ENCODE results near the gene SH3PXD2B.
"Not testable (repeated sequence)": the region's sequence is repeated elsewhere in the genome, so short reads cannot be mapped to it uniquely, and the experiment has no call there.

Gene SH3PXD2B

DNA sequence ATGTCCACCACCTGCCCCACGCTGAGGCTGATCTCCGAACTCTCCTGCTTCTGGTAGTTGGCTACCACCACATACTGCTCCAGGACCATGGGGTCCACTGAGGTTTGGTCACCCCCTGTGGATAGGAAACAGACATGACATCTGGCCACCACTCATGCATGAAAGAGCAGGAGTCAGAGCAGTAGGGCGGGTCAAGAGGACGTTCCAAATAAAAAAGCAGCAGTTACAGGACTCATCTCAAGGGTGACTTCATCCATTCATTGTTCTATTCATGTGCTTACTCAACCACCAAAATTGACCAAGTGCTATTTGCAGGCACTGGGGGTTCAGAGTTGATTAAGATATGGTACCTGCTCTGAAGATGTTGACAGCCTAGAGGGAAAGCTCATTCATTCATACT is 91.6 kb downstream of the SH3PXD2B start:
- no peak for DNase-seq

DNA sequence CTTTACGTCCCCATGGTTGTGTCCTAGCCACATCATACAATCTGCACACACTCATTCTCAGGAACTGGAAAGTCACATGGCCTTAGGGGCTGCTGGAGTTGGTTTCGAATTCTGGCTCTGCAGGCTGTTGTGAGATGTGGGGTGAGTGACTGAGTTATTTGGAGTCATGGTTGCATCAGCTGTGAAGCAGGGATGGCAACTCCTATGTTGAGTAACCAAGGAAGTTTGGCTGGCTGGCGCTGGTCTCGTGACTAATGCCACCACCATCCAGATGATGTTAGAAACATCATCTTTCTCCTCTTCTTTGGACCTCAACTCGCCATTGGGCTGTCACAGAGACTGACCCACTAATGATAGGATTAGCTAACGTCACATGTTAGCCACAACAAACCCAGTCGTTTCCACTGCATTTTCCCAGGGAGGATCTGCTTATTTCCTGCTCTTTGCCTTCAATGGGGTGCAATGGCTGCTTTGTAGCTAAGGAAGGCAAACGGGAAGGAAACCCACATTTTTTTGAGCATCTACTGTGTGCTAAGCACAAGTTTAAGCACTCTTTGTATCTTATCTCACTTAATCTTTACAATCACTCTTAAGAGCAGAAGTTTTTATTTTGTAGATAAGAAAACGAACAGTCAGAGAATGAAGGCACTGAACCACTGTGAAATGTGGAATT is 92.6 kb downstream of the SH3PXD2B start:
- DNase-seq, result no peak

DNA sequence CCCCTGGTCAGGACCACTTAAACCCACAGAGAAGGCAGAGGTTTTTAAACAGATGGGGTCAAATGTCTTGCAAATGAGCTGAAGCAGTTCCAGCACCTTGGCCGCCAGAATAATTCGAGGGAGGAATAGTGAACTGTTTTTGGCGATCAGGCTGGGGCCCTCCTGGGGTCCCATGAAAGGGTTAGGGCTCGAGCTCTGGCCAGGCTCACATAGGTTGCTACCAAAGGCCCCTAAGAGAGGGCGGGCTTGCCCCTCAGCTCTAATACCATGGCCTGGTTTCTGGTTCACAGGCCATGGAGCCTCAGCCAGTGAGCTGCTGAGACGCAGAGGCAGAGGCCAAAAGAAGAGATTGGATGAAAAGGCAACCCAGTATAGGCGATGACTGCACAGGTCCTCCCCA is 96.0 kb downstream of the SH3PXD2B start:
- no peak for DNase-seq

DNA sequence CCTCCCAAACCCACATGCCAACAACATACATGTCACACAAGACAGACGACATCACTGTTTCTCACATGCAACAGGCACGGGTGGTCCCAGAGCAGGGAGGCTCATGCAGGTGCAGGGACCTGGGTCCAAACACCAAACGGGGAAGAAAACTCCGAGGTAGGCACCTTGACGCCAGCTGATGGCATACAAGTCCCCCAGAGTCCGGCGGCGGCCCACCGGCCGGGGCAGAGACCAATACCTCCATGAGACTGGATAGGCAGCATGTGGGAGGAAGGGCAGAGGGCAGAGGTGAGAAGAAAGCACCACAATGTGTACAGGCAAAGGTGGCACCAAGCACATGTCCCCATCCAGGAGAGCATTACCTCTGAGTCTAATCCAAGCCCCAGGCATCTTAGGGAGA is 97.8 kb downstream of the SH3PXD2B start:
- DNase-seq, result no peak

DNA sequence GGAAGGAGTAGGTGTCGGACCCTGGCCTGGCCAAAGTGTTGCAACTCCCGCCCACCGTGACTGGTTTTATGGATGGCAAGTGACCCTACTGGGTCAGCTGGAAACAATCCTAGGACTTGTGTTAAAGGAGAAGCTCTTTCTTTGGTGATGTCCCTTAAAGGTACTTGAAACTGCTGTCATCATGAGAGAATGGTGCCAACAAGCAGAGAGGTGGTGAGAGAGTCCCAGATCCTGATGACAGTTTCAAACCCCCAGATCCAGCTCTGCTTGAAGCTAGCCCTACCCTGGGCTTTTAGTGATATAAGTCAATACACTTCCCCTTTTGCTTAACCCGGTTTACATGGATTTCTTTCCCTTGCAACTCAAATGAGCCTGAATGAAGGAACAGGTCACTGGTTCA is 98.3 kb downstream of the SH3PXD2B start:
- no peak for DNase-seq

DNA sequence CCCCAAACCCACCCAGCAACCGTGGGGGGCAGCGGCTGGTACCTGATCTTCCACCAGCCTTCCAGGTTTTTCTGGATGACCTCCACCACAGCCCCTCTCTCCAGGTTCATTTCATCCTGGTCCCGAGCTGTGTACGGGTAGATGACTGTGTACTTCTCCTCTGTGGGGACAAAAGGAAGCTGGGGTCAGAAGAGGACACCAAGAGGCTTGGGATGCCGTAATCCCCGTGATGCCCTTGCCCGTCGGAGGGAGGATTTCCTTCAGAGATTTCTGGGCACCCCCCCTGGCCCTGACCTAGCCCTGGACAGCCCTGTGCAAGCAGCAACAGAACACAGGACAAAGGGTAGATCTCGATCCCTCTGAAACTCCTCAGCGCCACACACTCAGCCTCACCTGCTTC is 100.5 kb downstream of the SH3PXD2B start:
- no peak for DNase-seq

DNA sequence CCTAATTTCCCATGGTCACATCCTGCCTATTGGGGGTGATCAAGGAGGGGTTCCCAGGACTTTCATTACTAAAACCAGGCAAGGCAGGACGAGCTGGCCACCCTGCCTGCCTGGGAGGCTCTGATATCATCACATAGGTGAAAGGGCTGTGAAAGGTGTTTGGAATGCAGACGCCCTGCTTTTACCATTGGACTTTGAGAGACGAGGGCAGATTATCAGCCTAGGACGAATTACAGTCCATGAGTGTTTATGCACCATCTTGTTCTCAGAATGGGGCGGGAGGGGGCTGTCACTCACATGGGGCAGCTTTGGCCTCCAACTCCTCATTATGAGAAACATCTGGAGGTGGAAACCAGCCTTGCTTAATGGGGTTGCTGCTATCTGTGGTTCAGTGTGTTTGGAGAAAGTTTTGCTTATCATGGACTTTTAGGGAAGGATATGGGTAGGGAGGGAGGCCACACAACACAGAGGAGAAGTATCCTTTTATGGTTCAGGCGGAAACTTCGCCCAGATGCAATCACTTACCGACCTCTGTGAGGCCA is 101.0 kb downstream of the SH3PXD2B start:
- no peak for DNase-seq

DNA sequence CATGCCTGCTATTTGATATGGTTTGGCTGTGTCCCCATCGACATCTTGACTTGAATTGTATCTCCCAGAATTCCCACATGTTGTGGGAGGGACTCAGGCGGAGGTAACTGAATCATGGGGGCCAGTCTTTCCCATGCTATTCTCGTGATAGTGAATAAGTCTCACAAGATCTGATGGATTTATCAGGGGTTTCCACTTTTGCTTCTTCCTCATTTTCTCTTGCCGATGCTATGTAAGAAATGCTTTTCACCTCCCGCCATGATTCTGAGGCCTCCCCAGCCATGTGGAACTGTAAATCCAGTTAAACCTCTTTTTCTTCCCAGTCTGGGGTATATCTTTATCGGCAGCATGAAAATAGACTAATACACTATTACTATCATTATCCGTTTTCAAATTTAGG is 101.8 kb downstream of the SH3PXD2B start:
- not testable (repeated sequence) for DNase-seq

DNA sequence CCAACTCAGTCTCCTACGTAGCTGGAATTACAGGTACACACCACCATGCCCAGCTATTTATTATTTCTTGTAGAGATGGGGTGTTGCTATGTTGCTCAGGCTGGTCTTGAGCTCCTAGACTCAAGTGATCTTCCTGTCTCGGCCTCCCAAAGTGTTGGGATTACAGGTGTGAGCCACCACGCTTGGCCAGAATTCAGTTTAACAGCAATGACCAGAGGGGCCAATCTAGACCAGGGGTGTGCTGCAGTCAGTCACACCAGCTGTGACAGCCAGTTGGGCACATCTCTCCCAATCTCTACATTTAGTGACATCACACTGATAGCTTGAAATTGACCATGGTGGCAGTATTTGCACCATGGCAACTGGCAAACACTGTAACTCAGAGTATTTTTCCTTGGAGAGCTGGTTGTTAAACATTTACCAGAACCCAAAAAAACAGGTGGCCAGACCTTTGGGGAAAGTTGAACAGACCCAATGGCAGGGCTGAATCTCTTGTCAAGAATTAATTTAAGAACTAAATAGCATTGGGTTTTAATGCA is 103.0 kb downstream of the SH3PXD2B start:
- no peak for DNase-seq

DNA sequence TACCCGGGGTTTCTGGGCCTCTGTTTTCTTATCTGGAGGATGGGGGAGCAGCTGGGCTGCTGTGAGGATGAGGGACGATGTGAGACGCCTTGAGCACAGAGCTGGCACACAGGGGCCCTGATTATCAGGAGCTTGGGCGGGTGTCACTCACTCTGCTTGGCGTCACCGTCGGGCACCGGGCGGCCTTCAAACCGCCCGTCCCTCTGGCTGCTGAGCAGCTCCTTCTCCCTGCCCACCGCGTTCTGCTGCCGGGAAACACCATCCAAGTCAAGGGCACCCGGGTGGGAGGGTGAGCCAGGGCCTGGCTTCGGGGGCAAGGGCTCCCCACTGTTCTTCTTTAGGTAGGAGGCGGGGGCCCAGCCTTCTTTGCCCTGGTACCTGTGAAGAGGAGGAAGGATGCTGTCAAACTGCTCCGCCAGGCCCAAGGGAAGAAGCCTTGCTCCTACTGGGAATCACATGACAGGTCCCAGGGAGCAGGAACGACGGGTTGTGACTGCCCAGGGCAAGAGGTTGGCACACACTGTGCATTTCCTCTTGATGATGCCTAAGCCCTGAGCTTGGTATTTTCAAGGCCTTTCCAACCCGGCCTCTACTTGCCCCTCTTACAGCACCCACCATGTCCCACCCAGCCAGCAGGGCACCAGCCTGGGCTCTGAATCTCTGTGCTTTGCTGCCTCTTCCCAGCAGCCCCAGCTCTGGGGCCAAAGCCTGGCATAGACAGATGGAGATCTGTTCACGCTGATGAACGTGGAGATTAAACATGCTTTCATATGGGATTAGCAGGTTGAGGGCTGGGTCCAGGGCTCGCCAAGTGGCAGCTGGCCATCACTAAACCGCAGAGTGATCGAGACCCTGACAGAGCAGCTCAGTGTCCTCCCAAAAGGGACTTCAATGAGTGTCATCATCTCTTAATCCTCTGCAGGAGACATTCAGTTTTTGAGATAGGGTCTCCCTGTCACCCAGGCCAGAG is 103.8 kb downstream of the SH3PXD2B start:
- DNase-seq, result no peak

DNA sequence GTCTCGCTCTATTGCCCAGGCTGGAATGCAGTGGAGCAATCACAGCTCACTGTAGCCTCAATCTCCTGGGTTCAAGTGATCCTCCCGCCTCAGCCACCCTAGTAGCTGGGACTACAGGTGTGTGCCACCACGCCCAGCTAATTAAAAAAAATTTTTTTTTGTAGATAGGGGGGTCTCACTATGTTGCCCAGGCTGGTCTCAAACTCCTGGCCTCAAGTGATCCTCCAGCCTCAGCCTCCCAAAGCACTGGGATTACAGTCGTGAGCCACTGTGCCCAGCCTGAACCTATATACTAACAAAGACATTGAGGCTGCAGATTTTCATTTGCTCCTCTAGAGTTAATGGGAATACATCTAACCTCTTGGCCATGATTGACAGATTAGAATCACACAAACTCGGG is 105.6 kb downstream of the SH3PXD2B start:
- DNase-seq, result not testable (repeated sequence)

DNA sequence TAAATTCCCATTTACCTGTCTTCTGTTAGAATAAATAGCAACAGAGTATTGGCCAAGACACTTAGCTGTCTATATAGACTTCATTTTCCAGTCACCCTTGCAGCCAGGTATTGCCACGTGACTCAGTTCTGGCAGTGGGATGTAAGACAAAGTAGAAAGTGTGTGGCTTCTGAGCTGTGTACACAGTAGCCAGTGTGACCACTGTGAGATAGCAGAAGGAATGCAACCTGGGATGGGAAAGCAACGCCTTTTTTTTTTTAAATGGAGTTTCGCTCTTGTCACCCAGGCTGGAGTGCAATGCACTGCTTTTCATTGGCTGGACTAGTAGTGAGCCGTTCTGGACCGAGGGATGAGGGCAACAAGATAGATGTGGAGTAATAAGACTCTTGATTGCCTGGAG is 106.2 kb downstream of the SH3PXD2B start:
- no peak for DNase-seq

DNA sequence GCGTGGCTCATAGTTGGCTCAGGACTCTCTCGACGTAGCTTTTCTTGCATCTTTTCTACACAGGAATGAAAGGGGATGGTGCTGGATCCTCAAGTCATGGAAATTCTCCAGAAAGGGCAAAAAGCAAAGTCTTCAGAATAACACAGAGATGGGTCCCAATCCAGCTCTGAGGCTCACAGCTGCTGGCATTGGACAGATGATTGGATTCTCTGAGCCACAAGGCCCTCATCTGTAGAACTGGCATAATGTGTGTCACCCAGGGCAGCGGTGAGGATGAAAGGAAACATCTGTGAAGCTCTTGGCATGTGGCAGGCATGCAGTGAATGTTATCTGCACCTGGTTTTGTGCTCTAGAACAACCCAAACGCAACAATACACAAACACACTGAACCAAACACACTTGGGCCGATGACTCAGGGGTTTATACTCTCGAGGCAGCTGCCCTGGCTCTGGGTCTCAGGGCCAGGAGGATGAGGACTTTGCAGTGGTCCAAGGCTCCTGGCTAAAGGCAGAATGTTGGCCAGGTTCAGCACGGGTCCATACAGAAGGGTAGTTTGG is 106.8 kb downstream of the SH3PXD2B start:
- DNase-seq, result no peak

DNA sequence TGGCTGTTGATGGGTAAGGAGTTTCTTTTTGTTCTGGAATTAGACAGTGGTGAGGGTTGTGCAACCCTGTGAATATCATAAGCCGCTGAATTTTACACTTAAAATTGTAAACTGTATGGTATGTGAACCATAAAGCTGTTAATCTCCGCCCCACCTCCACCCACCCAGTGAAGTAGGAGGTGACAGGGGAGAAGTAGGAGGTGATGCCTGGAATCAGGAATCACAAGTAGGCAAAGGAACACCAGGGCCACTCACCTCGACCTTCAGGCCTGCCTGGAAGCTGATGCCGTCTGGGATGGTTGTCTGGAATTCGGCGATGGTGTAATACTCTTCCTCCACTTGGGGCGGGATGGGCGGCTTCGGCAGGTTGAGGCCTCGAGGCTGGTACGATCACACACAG is 108.4 kb downstream of the SH3PXD2B start:
- DNase-seq, result no peak

DNA sequence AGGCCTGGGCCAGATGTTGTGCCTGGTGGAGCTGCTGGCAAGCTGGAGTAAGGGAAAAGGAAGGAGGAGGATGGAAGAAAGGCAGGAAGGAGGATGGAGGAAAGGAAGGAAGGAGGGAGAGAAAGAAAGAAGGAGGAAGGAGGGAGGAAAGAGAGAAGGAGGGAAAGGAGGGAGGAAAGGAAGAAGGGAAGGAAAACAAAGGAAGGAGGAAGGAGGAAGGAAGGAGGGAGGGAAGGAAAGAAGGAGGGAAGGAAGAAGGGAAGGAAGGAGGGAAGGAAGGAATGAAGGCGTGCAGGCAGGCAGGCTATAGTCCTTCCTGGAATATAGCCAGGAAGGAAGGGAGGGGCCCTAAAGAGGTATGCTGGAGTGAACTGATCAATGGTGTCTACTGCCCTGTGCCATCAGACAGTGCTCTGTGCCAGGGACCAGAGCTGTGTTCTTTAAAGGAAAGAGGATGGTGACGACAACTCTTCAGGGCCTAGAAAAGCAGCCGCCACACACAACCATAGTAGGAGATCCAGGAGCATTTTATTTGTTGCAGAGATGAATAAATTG is 109.4 kb downstream of the SH3PXD2B start:
- DNase-seq, result no peak

DNA sequence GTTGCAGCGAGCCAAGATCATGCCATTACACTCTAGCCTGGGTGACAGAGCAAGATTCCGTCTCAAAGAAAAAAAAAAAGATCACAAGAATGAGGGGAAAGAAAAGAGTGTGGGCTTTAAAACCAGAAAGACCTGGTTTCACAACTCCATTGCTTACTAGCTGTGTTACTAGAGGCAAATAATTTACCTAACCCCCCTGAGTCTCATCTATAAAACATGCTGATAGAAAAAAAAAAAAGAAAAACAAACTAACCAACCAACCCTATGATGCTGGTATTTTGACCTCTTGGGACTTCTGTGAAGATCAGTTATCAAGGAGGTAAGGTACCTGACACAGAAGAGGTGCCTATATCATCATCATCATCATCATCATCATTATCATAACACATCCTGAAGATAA is 110.6 kb downstream of the SH3PXD2B start:
- no peak for DNase-seq

DNA sequence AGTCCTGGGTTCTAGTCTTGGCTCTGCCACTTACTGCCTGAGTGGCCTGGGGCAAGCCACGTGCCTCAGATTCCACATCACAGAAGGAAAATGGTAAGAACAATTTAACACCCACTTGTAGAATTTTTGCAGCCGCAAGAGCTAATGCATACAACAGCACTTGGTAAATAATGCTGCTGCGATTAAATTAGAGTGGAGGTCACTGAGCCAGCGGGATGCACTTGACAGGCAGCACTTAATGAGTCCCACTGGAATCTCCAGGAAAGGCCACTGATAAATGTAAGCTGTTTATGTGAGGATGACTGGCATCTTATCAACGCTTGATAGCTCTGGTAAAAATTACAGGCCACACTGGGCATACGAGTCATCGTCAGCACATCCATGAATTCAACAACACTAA is 111.4 kb downstream of the SH3PXD2B start:
- no peak for DNase-seq

DNA sequence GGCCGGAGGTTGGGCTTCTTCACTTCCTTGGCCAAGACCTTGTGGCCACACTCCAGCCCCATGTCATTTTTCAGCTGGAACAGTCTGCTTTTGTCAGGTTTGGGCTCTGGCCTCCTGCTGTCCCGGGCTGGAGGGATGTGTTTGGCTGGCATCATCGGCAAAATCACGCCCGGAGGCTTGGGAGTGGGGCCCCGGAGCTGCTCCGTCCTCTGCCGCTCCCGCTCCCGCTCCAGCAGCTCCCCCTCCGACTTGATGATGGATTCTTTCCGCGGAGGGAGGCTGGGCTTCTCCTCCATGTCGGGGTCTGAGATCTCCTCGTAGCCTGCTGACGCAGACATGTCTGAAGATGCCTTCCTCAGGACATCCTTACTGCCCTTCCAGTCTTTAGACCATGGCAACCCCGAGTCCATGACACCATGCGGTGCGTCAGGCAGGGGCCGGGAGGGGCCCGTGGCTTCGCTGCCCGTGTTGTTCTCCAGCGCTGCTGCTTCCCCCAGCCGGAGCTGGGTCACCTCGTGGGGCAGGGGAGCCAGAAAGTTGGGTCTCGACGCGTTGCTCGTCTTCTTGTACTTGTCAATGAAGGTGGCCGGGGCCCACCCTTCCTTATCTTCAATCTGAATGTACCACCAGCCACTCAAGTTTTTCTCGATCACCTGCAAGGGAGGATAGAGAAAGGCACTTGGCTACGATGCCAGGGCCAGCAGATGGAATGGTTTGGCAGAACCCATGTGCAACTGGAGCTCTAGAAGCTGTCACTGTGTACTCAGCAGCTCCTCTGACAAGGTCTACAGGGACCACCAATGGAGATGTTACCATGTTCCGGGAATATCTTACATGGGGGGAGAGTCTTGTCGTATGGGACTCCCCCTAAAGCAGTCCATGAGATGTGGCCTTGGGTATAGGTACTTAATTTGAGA is 114.8 kb downstream of the SH3PXD2B start:
- no peak for DNase-seq

DNA sequence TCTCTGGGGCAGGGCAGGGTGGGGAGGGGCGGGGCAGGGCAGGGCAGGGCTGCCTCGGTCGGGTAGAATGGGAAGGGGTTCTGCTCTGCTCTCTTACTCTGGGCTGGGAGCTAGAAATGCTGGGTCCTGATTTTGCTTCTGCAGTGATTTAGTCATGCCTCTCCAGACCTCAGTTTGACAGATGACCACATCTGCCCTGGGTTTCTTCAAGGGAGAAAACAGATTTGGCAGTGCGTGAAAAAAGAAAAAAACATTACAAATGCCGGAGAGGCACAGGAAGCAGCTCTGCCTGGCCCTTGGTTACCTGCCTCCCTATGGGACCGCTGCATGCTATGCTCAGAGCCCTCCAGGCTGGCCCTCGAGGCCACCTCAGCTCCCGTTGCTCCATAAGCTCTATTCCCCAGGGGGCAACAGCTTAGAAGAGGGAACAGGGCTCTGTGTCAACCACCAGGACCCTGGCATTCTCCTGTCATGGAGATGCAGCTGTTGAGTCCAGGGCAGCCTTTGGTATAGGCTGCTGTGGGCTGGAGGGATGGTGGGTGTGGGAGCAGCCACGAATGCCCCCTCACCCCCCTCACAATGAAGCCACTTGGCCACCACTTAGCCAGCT is 117.5 kb downstream of the SH3PXD2B start:
- DNase-seq, result no peak

DNA sequence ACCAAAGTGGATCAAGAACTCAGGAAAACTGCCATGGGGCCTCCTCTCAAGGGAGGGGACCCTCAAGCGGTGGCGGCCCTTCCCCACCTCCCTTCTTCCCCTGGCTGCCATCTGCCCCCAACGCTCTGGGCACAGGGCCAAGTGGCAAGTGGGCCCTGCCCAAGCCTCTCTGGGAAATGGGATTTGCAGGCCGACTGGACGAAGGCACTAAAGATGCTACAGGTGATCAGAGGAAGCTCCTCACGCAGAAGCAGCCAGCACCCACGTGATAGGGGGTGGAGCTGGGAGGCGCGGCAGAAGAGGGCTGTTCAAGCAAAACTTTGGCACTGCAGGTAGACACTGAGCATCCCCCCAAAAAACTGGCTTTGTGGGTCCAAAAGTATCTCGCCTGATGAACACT is 118.1 kb downstream of the SH3PXD2B start:
- DNase-seq, result no peak

DNA sequence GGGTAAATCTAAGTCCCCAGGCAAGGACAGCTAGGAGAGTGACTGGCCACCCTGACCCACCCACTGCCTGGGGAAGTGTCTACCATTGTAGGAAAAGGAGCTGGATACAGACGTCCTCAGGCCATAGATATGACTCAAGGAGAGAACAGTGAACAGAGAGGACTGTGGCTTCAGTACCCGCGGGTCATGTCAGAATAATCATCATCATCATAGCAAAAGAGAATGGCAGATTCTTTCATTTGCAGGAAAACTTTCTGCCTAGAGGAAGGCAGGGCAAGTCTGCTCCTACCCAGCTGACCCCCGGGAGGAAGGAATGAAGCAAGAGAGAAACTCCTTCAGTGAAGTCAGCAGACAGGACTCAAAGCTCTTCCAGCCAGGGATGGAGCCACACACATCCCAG is 118.6 kb downstream of the SH3PXD2B start:
- DNase-seq, result no peak

DNA sequence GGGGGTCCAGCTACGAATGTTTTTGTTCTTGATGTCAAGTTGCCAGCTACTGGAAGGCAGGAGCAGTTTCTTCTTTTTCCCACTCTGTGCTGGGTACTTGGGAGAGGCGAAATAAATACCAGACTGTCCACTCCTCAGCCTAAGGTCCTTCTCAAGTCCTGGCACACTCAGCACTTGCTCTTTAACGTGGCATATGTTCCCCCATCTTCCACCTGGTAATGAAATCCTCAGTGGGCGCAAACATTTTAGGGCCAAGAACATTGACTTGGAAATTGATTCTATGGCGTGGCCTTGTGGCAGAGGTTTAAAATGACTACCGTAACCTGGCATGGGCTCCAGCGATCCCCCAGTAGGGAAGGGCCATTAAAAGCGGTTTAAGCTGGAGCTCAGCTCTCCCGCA is 119.7 kb downstream of the SH3PXD2B start:
- DNase-seq, result no peak
